ENCODE results near the gene VAV1.

DNA sequence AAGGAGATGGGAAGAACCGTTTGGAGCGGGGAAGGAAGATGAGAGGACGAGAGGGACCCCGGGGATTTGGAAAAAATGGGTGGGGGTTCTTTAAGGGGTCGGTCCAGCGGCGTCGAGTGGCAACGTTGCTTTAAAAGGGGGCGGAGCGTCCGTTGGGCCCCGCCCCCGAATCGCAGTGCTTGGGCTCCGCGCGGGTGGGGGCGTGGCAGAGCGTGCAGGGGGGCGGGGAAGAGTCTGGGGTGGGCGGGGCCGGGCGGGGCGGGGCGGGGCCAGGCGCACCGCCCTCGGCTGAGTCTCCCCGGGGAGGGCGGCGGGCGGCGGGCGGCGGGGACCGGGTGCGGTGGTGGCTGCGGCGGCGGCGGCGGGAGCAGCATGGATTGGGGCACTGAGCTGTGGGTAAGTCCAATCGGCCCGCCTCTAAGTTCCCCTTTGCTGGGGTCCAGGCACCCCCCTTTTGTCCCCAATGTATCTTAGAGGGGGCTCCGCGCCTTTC is 33.1 kb upstream of the VAV1 start, which contains the start of gene TRIP10:
- TF ChIP-seq, protein P1, sequence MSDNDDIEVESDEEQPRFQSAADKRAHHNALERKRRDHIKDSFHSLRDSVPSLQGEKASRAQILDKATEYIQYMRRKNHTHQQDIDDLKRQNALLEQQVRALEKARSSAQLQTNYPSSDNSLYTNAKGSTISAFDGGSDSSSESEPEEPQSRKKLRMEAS (IDR thresholded peaks at IDR 0.05; ENCODE audit: low read depth, low read length), result no peak
- TF ChIP-seq, protein P2, sequence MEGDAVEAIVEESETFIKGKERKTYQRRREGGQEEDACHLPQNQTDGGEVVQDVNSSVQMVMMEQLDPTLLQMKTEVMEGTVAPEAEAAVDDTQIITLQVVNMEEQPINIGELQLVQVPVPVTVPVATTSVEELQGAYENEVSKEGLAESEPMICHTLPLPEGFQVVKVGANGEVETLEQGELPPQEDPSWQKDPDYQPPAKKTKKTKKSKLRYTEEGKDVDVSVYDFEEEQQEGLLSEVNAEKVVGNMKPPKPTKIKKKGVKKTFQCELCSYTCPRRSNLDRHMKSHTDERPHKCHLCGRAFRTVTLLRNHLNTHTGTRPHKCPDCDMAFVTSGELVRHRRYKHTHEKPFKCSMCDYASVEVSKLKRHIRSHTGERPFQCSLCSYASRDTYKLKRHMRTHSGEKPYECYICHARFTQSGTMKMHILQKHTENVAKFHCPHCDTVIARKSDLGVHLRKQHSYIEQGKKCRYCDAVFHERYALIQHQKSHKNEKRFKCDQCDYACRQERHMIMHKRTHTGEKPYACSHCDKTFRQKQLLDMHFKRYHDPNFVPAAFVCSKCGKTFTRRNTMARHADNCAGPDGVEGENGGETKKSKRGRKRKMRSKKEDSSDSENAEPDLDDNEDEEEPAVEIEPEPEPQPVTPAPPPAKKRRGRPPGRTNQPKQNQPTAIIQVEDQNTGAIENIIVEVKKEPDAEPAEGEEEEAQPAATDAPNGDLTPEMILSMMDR (IDR thresholded peaks at IDR 0.05; ENCODE audit: low read depth, low read length), result no peak
- TF ChIP-seq POLR2A (IDR thresholded peaks at IDR 0.05; ENCODE audit: extremely low read depth, insufficient read length) (no peak), MYC (IDR thresholded peaks at IDR 0.05; ENCODE audit: low read depth, low read length) (no peak)
